Muscle layer of duodenum (tissue), 2 donors: ENCODE measurements around the gene CACFD1.
"Not testable (repeated sequence)": the region's sequence is repeated elsewhere in the genome, so short reads cannot be mapped to it uniquely, and the experiment has no call there.

Source experiments
- H3K27ac ChIP-seq: one replicate; pipeline ENCODE4 v1.7.0; 2013; ENCODE audit warnings: mild to moderate bottlenecking, low read length
- H3K27me3 ChIP-seq: one replicate; pipeline ENCODE4 v1.7.0; 2013; ENCODE audit warnings: low read depth, mild to moderate bottlenecking, control low read depth, low read length
- H3K36me3 ChIP-seq, 2 donors: one replicate each; pipeline ENCODE4 v1.7.0; 2013; ENCODE audit warnings: low read length in 2 of 2, control low read depth in 1 of 2, mild to moderate bottlenecking in 1 of 2; ENCODE audit not compliant: insufficient read depth in 2 of 2, control insufficient read depth in 1 of 2
- H3K4me1 ChIP-seq, 2 donors: one replicate each; pipeline ENCODE4 v1.7.0; 2013; ENCODE audit warnings: low read length in 2 of 2, mild to moderate bottlenecking in 2 of 2, control low read depth in 1 of 2, moderate library complexity in 1 of 2; ENCODE audit not compliant: insufficient read depth in 2 of 2, control insufficient read depth in 1 of 2
- H3K4me3 ChIP-seq, 2 donors: one replicate each; pipeline ENCODE4 v1.7.0; 2013; ENCODE audit warnings: low read length in 2 of 2, low read depth in 1 of 2, mild to moderate bottlenecking in 1 of 2
- H3K9me3 ChIP-seq, 2 donors: one replicate each; pipeline ENCODE4 v1.7.0; 2013; ENCODE audit warnings: low read length in 2 of 2, control low read depth in 1 of 2, mild to moderate bottlenecking in 1 of 2; ENCODE audit not compliant: control insufficient read depth in 1 of 2
- donor health status: healthy.

The CACFD1 gene

GRCh38 chr9:133443248-133443647 lies 16.5 kb upstream of the CACFD1 start:
- H3K4me1 ChIP-seq: no peaks in the 10 kb centered on the region
- no peaks in the 10 kb centered on the region for H3K27me3 ChIP-seq
- no peaks in the 10 kb centered on the region for H3K36me3 ChIP-seq
- no peaks in the 10 kb centered on the region for H3K9me3 ChIP-seq
- H3K27ac ChIP-seq: no peak overlapping the region
- no peak overlapping the region for H3K4me3 ChIP-seq

GRCh38 chr9:133443982-133444381 lies 15.8 kb upstream of the CACFD1 start:
- Histone ChIP-seq H3K4me1 (no peaks in the 10 kb centered on the region), H3K9me3 (no peaks in the 10 kb centered on the region), H3K4me3 (no peak overlapping the region), H3K27ac (no peak overlapping the region), H3K27me3 (no peaks in the 10 kb centered on the region), H3K36me3 (no peaks in the 10 kb centered on the region)

GRCh38 chr9:133445293-133445969 lies 14.3 kb upstream of the CACFD1 start:
- Histone ChIP-seq H3K36me3 (no peaks in the 10 kb centered on the region), H3K4me1 (no peaks in the 10 kb centered on the region), H3K27ac (no peak overlapping the region), H3K9me3 (no peaks in the 10 kb centered on the region), H3K4me3 (no peak overlapping the region), H3K27me3 (no peaks in the 10 kb centered on the region)

- Histone ChIP-seq H3K4me1 (no peaks in the 10 kb centered on the region), H3K27me3 (no peaks in the 10 kb centered on the region), H3K27ac (no peak overlapping the region), H3K36me3 (no peaks in the 10 kb centered on the region), H3K4me3 (no peak overlapping the region), H3K9me3 (no peaks in the 10 kb centered on the region)
Observed at GRCh38 chr9:133448487-133448972, 11.2 kb upstream of the CACFD1 start.

GRCh38 chr9:133449760-133450159 lies 10.0 kb upstream of the CACFD1 start:
- no peaks in the 10 kb centered on the region for H3K9me3 ChIP-seq
- H3K36me3 ChIP-seq: no peaks in the 10 kb centered on the region
- no peak overlapping the region for H3K4me3 ChIP-seq
- H3K27ac ChIP-seq: no peak overlapping the region
- H3K4me1 ChIP-seq: no peaks in the 10 kb centered on the region
- H3K27me3 ChIP-seq: no peaks in the 10 kb centered on the region

GRCh38 chr9:133451865-133452264 lies 7.9 kb upstream of the CACFD1 start:
- H3K4me1 ChIP-seq, H3K36me3 ChIP-seq, H3K27me3 ChIP-seq, H3K9me3 ChIP-seq, H3K27ac ChIP-seq, H3K4me3 ChIP-seq: not testable (repeated sequence)

- H3K9me3 ChIP-seq: no peaks in the 10 kb centered on the region
Observed at GRCh38 chr9:133452562-133452961, 7.2 kb upstream of the CACFD1 start.

GRCh38 chr9:133453651-133454050 lies 6.1 kb upstream of the CACFD1 start:
- no peaks in the 10 kb centered on the region for H3K27me3 ChIP-seq
- H3K4me3 ChIP-seq: no peak overlapping the region
- peaks cover 0 to under 1% of the 10 kb centered on the region in 2 donors for H3K4me1 ChIP-seq
- no peaks in the 10 kb centered on the region for H3K36me3 ChIP-seq
- no peak overlapping the region for H3K27ac ChIP-seq
- H3K9me3 ChIP-seq: no peaks in the 10 kb centered on the region

More at GRCh38 chr9:133452562-133452961, 7.2 kb upstream of the CACFD1 start:
- H3K27ac ChIP-seq: no peak overlapping the region
- no peak overlapping the region for H3K4me3 ChIP-seq
- no peaks in the 10 kb centered on the region for H3K36me3 ChIP-seq
- no peaks in the 10 kb centered on the region for H3K27me3 ChIP-seq
- H3K4me1 ChIP-seq: no peaks in the 10 kb centered on the region

GRCh38 chr9:133454325-133454724 lies 5.5 kb upstream of the CACFD1 start:
- Histone ChIP-seq H3K36me3 (no peaks in the 10 kb centered on the region), H3K4me1 (peaks cover 0 to 7% of the 10 kb centered on the region in 2 donors), H3K9me3 (no peaks in the 10 kb centered on the region), H3K27ac (no peak overlapping the region), H3K27me3 (no peaks in the 10 kb centered on the region), H3K4me3 (no peak overlapping the region)

GRCh38 chr9:133454943-133455673 lies 4.7 kb upstream of the CACFD1 start:
- H3K36me3 ChIP-seq: no peaks in the 10 kb centered on the region
- H3K9me3 ChIP-seq: no peaks in the 10 kb centered on the region

GRCh38 chr9:133455936-133456335 lies 3.8 kb upstream of the CACFD1 start:
- Histone ChIP-seq H3K9me3 (no peaks in the 10 kb centered on the region), H3K27ac (no peak overlapping the region), H3K4me3 (no peak overlapping the region), H3K27me3 (no peaks in the 10 kb centered on the region), H3K4me1 (peaks cover 0 to 14% of the 10 kb centered on the region in 2 donors), H3K36me3 (no peaks in the 10 kb centered on the region)

More at GRCh38 chr9:133454943-133455673, 4.7 kb upstream of the CACFD1 start:
- H3K27me3 ChIP-seq: no peaks in the 10 kb centered on the region
- no peak overlapping the region for H3K4me3 ChIP-seq
- H3K4me1 ChIP-seq: peaks cover 0 to 8% of the 10 kb centered on the region in 2 donors
- H3K27ac ChIP-seq: no peak overlapping the region
